A549 (cell line): ENCODE data around the gene B3GALT6. TPM values are rescaled to one million over a fixed set of nuclear protein-coding genes. Genes with fewer than 3 reads are reported as not detected.

ENCODE experiments used
- ATAC-seq, 2 experiments: fragments of 200-7000 bp in 1 of 2; fragments of >200 bp in 1 of 2; cut with Nextera tagmentation in 1 of 2; cut with Tn5 transposase in 1 of 2; 3 replicates each; pipeline versions ENCODE4 v1.8.0 to v1.9.1; 2018 to 2020; ENCODE audit warnings: mild to moderate bottlenecking in 1 of 2, moderate library complexity in 1 of 2
- CTCF ChIA-PET: fragments of 300-600 bp; sonication (Branson Sonifier 250); formaldehyde crosslinking; extraction: SDS; loops from one replicate; lab custom pipeline; 2021; ENCODE audit warnings: antibody characterized with exemption, inconsistent platforms; lab: Yijun Ruan, JAX
- POLR2A ChIA-PET: fragments of 350-600 bp; formaldehyde crosslinking; extraction: SDS; loops from one replicate; lab custom pipeline; 2021; ENCODE audit warnings: antibody characterized with exemption, inconsistent platforms; lab: Yijun Ruan, JAX
- DNase-seq, 2 experiments: peaks; one replicate each; pipeline versions ENCODE4 v3.0.0 to v3.0.0-alpha.2; 2011 to 2016; ENCODE audit warnings: low read depth in 1 of 2, low spot score in 1 of 2
- FAIRE-seq: peaks from 2 replicates; lab custom pipeline; 2011; peaks lifted over from hg19 to GRCh38; lab: Jason Lieb, UNC
- H3K27ac ChIP-seq, 2 experiments: fragments of >200 bp; sonication (Bioruptor Twin); formaldehyde crosslinking; 3 replicates each; pipeline ENCODE4 v1.5.1; 2016 to 2017
- H3K4me1 ChIP-seq: fragments of >200 bp; sonication (Bioruptor Twin); formaldehyde crosslinking; 3 replicates; pipeline ENCODE4 v1.6.1; 2016
- H3K4me2 ChIP-seq: fragments of >200 bp; sonication (Bioruptor Twin); formaldehyde crosslinking; 3 replicates; pipeline ENCODE4 v1.6.1; 2016
- H3K4me3 ChIP-seq: fragments of >200 bp; sonication (Bioruptor Twin); formaldehyde crosslinking; 3 replicates; pipeline ENCODE4 v1.5.1; 2016
- H3K9me3 ChIP-seq: fragments of >200 bp; sonication (Bioruptor Twin); formaldehyde crosslinking; 3 replicates; pipeline ENCODE4 v1.6.1; 2016
- ATOH8 ChIP-seq: fragments of 250-450 bp; sonication (Bioruptor Pico); IDR thresholded peaks from 2 replicates; pipeline ENCODE4 v1.5.0; 2020; ENCODE audit warnings: low read depth, mild to moderate bottlenecking, moderate library complexity
- CEBPB ChIP-seq, 2 experiments: fragments of >200 bp in 1 of 2; sonication (Bioruptor Twin) in 1 of 2; formaldehyde crosslinking in 1 of 2; IDR thresholded peaks; 2 replicates each; pipeline ENCODE4 v1.6.1; 2012 to 2016
- E2F6 ChIP-seq: IDR thresholded peaks from 2 replicates; pipeline ENCODE4 v1.6.1; 2012; ENCODE audit warnings: low read depth, borderline replicate concordance
- ELK1 ChIP-seq: fragments of 150-350 bp; IDR thresholded peaks from 2 replicates; pipeline ENCODE4 v1.6.1; 2014; ENCODE audit warnings: low read depth, mild to moderate bottlenecking, low read length
- ESRRA ChIP-seq: fragments of 150-350 bp; IDR thresholded peaks from 2 replicates; pipeline ENCODE4 v1.6.1; 2014; ENCODE audit warnings: mild to moderate bottlenecking, low read length, borderline replicate concordance
- FOSB ChIP-seq: fragments of 250-450 bp; sonication (Bioruptor Pico); IDR thresholded peaks from 2 replicates; pipeline ENCODE4 v1.5.0; 2020; ENCODE audit warnings: mild to moderate bottlenecking, moderate library complexity
- FOSL2 ChIP-seq, 2 experiments: fragments of 450-650 bp in 1 of 2; fragments of >200 bp in 1 of 2; sonication (Bioruptor Twin) in 1 of 2; formaldehyde crosslinking; IDR thresholded peaks; 2 replicates each; pipeline versions ENCODE4 v1.5.0 to v1.6.1; 2016 to 2020; ENCODE audit warnings: mild to moderate bottlenecking in 1 of 2, moderate library complexity in 1 of 2
- GATA3 ChIP-seq: IDR thresholded peaks from 2 replicates; pipeline ENCODE4 v1.6.1; 2012; ENCODE audit warnings: borderline replicate concordance
- HES2 ChIP-seq: fragments of >200 bp; sonication (Bioruptor Twin); formaldehyde crosslinking; IDR thresholded peaks from 2 replicates; pipeline ENCODE4 v1.6.1; 2016
- JUNB ChIP-seq: fragments of >200 bp; sonication (Bioruptor Twin); formaldehyde crosslinking; IDR thresholded peaks from 2 replicates; pipeline ENCODE4 v1.6.1; 2016
- MAX ChIP-seq: IDR thresholded peaks from 2 replicates; pipeline ENCODE4 v1.6.1; 2012
- MAZ ChIP-seq: fragments of 150-350 bp; IDR thresholded peaks from 2 replicates; pipeline ENCODE4 v1.6.1; 2014; ENCODE audit warnings: antibody characterized with exemption, low read depth, low read length, borderline replicate concordance
- MYC ChIP-seq: IDR thresholded peaks from 2 replicates; pipeline ENCODE4 v1.6.1; 2012; ENCODE audit warnings: mild to moderate bottlenecking, inconsistent platforms, low read length, improper control_type of control experiment, borderline replicate concordance
- PHF8 ChIP-seq: fragments of 200-600 bp; sonication (generic); IDR thresholded peaks from 2 replicates; pipeline ENCODE4 v1.6.1; 2016; ENCODE audit warnings: low read depth, mild to moderate bottlenecking, antibody characterized with exemption, moderate library complexity, borderline replicate concordance
- POLR2A ChIP-seq: IDR thresholded peaks from 2 replicates; pipeline ENCODE4 v1.6.1; 2012; ENCODE audit warnings: mild to moderate bottlenecking, low read length
- RAD21 ChIP-seq, 2 experiments: fragments of >200 bp in 1 of 2; sonication (Bioruptor Twin) in 1 of 2; formaldehyde crosslinking in 1 of 2; IDR thresholded peaks in 1 of 2; conservative IDR thresholded peaks in 1 of 2; 2 replicates in 1 of 2; 3 replicates in 1 of 2; pipeline ENCODE4 v1.6.1; 2012 to 2018; ENCODE audit warnings: inconsistent platforms in 1 of 2
- RARB ChIP-seq: fragments of 250-450 bp; sonication (Bioruptor Pico); IDR thresholded peaks from 2 replicates; pipeline ENCODE4 v1.8.0; 2021; ENCODE audit warnings: mild to moderate bottlenecking, moderate library complexity
- REST ChIP-seq: fragments of 200-600 bp; sonication (generic); IDR thresholded peaks from 2 replicates; pipeline ENCODE4 v1.6.1; 2016; ENCODE audit warnings: antibody characterized with exemption, mild to moderate bottlenecking, moderate library complexity
- SREBF2 ChIP-seq: fragments of 450-650 bp; IDR thresholded peaks from 2 replicates; pipeline ENCODE4 v1.6.1; 2014; ENCODE audit warnings: mild to moderate bottlenecking, moderate library complexity
- TFCP2L1 ChIP-seq: fragments of 250-450 bp; sonication (Bioruptor Pico); IDR thresholded peaks from 2 replicates; pipeline ENCODE4 v1.5.0; 2021; ENCODE audit warnings: mild to moderate bottlenecking
- TP53 ChIP-seq: fragments of 250-450 bp; sonication (Bioruptor Pico); IDR thresholded peaks from 2 replicates; pipeline ENCODE4 v1.5.0; 2021; ENCODE audit warnings: mild to moderate bottlenecking, moderate library complexity
- ZNF302 ChIP-seq: fragments of 250-450 bp; sonication (Bioruptor Pico); IDR thresholded peaks from 2 replicates; pipeline ENCODE4 v1.9.0; 2021; ENCODE audit warnings: inconsistent platforms, mild to moderate bottlenecking, moderate library complexity
- WGBS: methylation state at CpG from one replicate; pipeline ENCODE4 v1.1.6; 2017; ENCODE audit errors: missing lambda C conversion rate; 5-methylcytosine and 5-hydroxymethylcytosine counted together
- polyA plus RNA-seq, 4 experiments: library from polyadenylated mRNA; depleted of rRNA in 3 of 4; stranded (reverse); fragments of >200 nt; fragmentation: RNase III in 1 of 4; extraction: RNeasy Plus Mini Kit Qiagen cat#74134 plus additional on column Dnase treatment in 1 of 4; gene quantifications; 2 replicates in 3 of 4; 3 replicates in 1 of 4; pipeline ENCODE4 v1.2.3, GENCODE V29; 2011 to 2017

Gene B3GALT6
- polyA plus RNA-seq, 2 of the 4 experiments (the other 2 are of a cell fraction): 12.5 to 12.9 TPM

GRCh38 chr1:1264026-1264425 is 32.0 kb downstream of the B3GALT6 start:
- WGBS: 90% methylated on average over 9 of the region's 9 CpGs
- H3K4me2 ChIP-seq: no peak overlapping the region
- ATAC-seq: no peak

GRCh38 chr1:1264868-1265272 is 32.8 kb downstream of the B3GALT6 start:
- ATAC-seq (peak; percentile 51 to 64; a peak in 4 of 6 replicates), DNase-seq (no peak), FAIRE-seq (no peak)
- no peak overlapping the region for H3K4me2 ChIP-seq
- TF ChIP-seq TFCP2L1 (CRISPR knock-in tag): no peak
- no peak for TF ChIP-seq MYC
- no peak for TF ChIP-seq RARB (CRISPR knock-in tag)
- no peak for TF ChIP-seq E2F6
- TF ChIP-seq SREBF2: no peak
- no peak for TF ChIP-seq FOSL2 (IDR thresholded peaks at IDR 0.05)
- TF ChIP-seq FOSL2 (CRISPR knock-in tag; IDR thresholded peaks at IDR 0.05): no peak; the same call in 1 of the 2 replicates
- no peak for TF ChIP-seq GATA3
- TF ChIP-seq ELK1: no peak
- no peak for TF ChIP-seq MAX
- TF ChIP-seq FOSB (CRISPR knock-in tag): no peak
- TF ChIP-seq, all 56 proteins: peak for 0
- CTCF ChIA-PET: interaction anchor here (5.0 kb wide), 1 partner anchor 143 kb away, joined by 17 read pairs; no protein-coding TSS in a partner anchor
- Histone ChIP-seq H3K4me3 (no peak overlapping the region), H3K9me3 (no peaks in the 10 kb centered on the region), H3K27ac (no peak overlapping the region), H3K4me1 (no peaks in the 10 kb centered on the region)
- POLR2A ChIA-PET: no interaction called here
- 78% methylated on average over 9 of the region's 10 CpGs for WGBS

More at GRCh38 chr1:1264026-1264425, 32.0 kb downstream of the B3GALT6 start:
- CTCF ChIA-PET: interaction anchor here (1.3 to 5.0 kb wide), 2 partner anchors 28 to 142 kb away, joined by 4 to 17 read pairs; no protein-coding TSS in a partner anchor
- Histone ChIP-seq H3K9me3 (no peaks in the 10 kb centered on the region), H3K4me1 (no peaks in the 10 kb centered on the region), H3K27ac (no peak overlapping the region), H3K4me3 (no peak overlapping the region)
- DNase-seq (no peak), FAIRE-seq (no peak)
- POLR2A ChIA-PET: no interaction called here
- TF ChIP-seq POLR2A (no peak), ESRRA (no peak), RARB (CRISPR knock-in tag) (no peak), MAZ (no peak), REST (no peak), ATOH8 (no peak), JUNB (no peak), HES2 (no peak), TP53 (CRISPR knock-in tag) (no peak), PHF8 (no peak), CEBPB (IDR thresholded peaks at IDR 0.05) (no peak), ZNF302 (CRISPR knock-in tag) (no peak), RAD21 (conservative IDR thresholded peaks at IDR 0.05 in 1 of 2, IDR thresholded peaks at IDR 0.05 in 1 of 2) (no peak)
